ENCODE results near the gene KCNN1. TPM values are rescaled to one million over a fixed set of nuclear protein-coding genes. Genes with fewer than 3 reads are reported as not detected.
"Not testable (repeated sequence)": the region's sequence is repeated elsewhere in the genome, so short reads cannot be mapped to it uniquely, and the experiment has no call there.

Gene KCNN1
- total RNA-seq, 1 donor from 2014 or later, result 0.38 TPM

GRCh38 chr19:18023622-18024251 lies 56.8 kb downstream of the KCNN1 start:
- Histone ChIP-seq H3K9me3 (replicated peaks) (no peaks in the 10 kb centered on the region), H3K27ac (replicated peaks) (peak overlapping the region; percentile 98), H3K4me3 (peak overlapping the region; percentile 17), H3K36me3 (no peaks in the 10 kb centered on the region), H3K27me3 (ENCODE audit: low read depth) (no peaks in the 10 kb centered on the region), H3K4me1 (peaks cover 61% of the 10 kb centered on the region)
- TF ChIP-seq CTCF (IDR thresholded peaks at IDR 0.05; ENCODE audit: borderline replicate concordance), result no peak
- intact Hi-C loops (cut with micrococcal nuclease), result no loop called here
- DNase-seq, result peak; percentile 92

GRCh38 chr19:18027151-18027550 lies 60.2 kb downstream of the KCNN1 start:
- H3K4me1 ChIP-seq, result peaks cover 43% of the 10 kb centered on the region
- no peak for TF ChIP-seq CTCF (IDR thresholded peaks at IDR 0.05; ENCODE audit: borderline replicate concordance)
- no peaks in the 10 kb centered on the region for H3K27me3 ChIP-seq (ENCODE audit: low read depth)
- no peak overlapping the region for H3K4me3 ChIP-seq
- H3K9me3 ChIP-seq (replicated peaks), result no peaks in the 10 kb centered on the region
- H3K36me3 ChIP-seq, result no peaks in the 10 kb centered on the region
- intact Hi-C loops (cut with micrococcal nuclease), result no loop called here
- H3K27ac ChIP-seq (replicated peaks), result no peak overlapping the region
- no peak for DNase-seq

GRCh38 chr19:18029617-18030338 lies 62.9 kb downstream of the KCNN1 start:
- intact Hi-C loops (cut with micrococcal nuclease), result no loop called here
- TF ChIP-seq CTCF (IDR thresholded peaks at IDR 0.05; ENCODE audit: borderline replicate concordance), result no peak
- Histone ChIP-seq H3K27me3 (ENCODE audit: low read depth) (no peaks in the 10 kb centered on the region), H3K9me3 (replicated peaks) (no peaks in the 10 kb centered on the region), H3K4me3 (no peak overlapping the region), H3K36me3 (no peaks in the 10 kb centered on the region), H3K4me1 (peaks cover 16% of the 10 kb centered on the region), H3K27ac (replicated peaks) (peak overlapping the region; percentile 8)
- no peak for DNase-seq

GRCh38 chr19:18031401-18031800 lies 64.5 kb downstream of the KCNN1 start:
- H3K9me3 ChIP-seq (replicated peaks); intact Hi-C loops (cut with micrococcal nuclease); H3K27me3 ChIP-seq (ENCODE audit: low read depth); H3K36me3 ChIP-seq; DNase-seq; H3K4me3 ChIP-seq; H3K27ac ChIP-seq (replicated peaks): not testable (repeated sequence)
- H3K4me1 ChIP-seq, result peaks cover 16% of the 10 kb centered on the region

- H3K36me3 ChIP-seq; H3K9me3 ChIP-seq (replicated peaks); DNase-seq; H3K4me3 ChIP-seq; H3K27me3 ChIP-seq (ENCODE audit: low read depth); intact Hi-C loops (cut with micrococcal nuclease); H3K27ac ChIP-seq (replicated peaks): not testable (repeated sequence)
- peaks cover 16% of the 10 kb centered on the region for H3K4me1 ChIP-seq
These were observed 65.2 kb downstream of the KCNN1 start for GRCh38 chr19:18032102-18032501.

- Histone ChIP-seq H3K4me1 (peaks cover 19% of the 10 kb centered on the region), H3K36me3 (no peaks in the 10 kb centered on the region)
- intact Hi-C loops (cut with micrococcal nuclease), result no loop called here
These were observed 74.1 kb downstream of the KCNN1 start for GRCh38 chr19:18041054-18041453.

More at GRCh38 chr19:18041054-18041453, 74.1 kb downstream of the KCNN1 start:
- TF ChIP-seq CTCF (IDR thresholded peaks at IDR 0.05; ENCODE audit: borderline replicate concordance), result no peak
- no peak for DNase-seq
- Histone ChIP-seq H3K9me3 (replicated peaks) (peaks cover 12% of the 10 kb centered on the region), H3K4me3 (no peak overlapping the region), H3K27me3 (ENCODE audit: low read depth) (no peaks in the 10 kb centered on the region), H3K27ac (replicated peaks) (no peak overlapping the region)

All from left ventricle myocardium inferior (tissue), 1 donor.